ENCODE results near the gene MSANTD1. TPM values are rescaled to one million over a fixed set of nuclear protein-coding genes. Genes with fewer than 3 reads are reported as not detected.

MSANTD1 gene
- total and polyA plus RNA-seq, 8 donors, result 0.54 to 2.9 (median 1.0) TPM

GRCh38 chr4:3244747-3245146, 4.2 kb upstream of the MSANTD1 start:
- 76 to 85% methylated on average over 9 of the region's 9 CpGs for WGBS, 2 donors
- H3K9me3 ChIP-seq, result no peaks in the 10 kb centered on the region
- intact Hi-C loops (cut with DNase I), result no loop called here
- H3K27ac ChIP-seq, result no peak overlapping the region
- H3K4me3 ChIP-seq, result no peak overlapping the region
- H3K36me3 ChIP-seq, result no peaks in the 10 kb centered on the region
- no peak for FAIRE-seq
- TF ChIP-seq CTCF (IDR thresholded peaks at IDR 0.05), result no peak
- peak in 1 of 6 donors; percentile 65 for DNase-seq
- no peaks in the 10 kb centered on the region for H3K27me3 ChIP-seq
- peaks cover 0 to 15% (median 9%) of the 10 kb centered on the region in 3 donors for H3K4me1 ChIP-seq
- no peak for ATAC-seq

DNA sequence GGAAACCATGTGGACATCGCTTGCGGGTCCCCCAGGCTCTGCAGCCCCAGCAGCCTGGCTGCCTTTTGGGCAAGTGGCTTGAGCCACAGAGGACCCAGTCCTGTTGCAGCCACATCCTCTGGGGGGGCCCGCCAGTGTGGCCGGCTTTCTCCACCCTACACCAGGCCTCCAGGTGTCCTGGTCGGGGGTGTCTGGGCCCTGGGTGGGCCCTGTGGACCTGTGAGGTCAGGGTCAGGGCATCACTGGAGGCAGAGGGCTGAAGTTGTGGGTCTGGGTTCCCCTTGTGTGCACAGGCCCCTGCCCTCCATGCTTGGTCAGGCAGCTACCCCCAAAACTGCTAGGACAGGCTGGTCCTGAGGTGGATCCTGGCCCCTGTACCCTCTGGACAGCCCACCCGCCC, 3.3 kb upstream of the MSANTD1 start:
- intact Hi-C loops (cut with DNase I), result no loop called here
- peaks cover 0 to 6% (median 2%) of the 10 kb centered on the region in 3 donors for H3K4me1 ChIP-seq
- H3K9me3 ChIP-seq, result no peaks in the 10 kb centered on the region
- 87 to 89% methylated on average over 6 of the region's 6 CpGs for WGBS, 2 donors
- no peak overlapping the region for H3K27ac ChIP-seq
- DNase-seq (no peak), FAIRE-seq (no peak), ATAC-seq (no peak)
- TF ChIP-seq CTCF (IDR thresholded peaks at IDR 0.05), result no peak
- no peaks in the 10 kb centered on the region for H3K36me3 ChIP-seq
- no peak overlapping the region for H3K4me3 ChIP-seq
- no peaks in the 10 kb centered on the region for H3K27me3 ChIP-seq

DNA sequence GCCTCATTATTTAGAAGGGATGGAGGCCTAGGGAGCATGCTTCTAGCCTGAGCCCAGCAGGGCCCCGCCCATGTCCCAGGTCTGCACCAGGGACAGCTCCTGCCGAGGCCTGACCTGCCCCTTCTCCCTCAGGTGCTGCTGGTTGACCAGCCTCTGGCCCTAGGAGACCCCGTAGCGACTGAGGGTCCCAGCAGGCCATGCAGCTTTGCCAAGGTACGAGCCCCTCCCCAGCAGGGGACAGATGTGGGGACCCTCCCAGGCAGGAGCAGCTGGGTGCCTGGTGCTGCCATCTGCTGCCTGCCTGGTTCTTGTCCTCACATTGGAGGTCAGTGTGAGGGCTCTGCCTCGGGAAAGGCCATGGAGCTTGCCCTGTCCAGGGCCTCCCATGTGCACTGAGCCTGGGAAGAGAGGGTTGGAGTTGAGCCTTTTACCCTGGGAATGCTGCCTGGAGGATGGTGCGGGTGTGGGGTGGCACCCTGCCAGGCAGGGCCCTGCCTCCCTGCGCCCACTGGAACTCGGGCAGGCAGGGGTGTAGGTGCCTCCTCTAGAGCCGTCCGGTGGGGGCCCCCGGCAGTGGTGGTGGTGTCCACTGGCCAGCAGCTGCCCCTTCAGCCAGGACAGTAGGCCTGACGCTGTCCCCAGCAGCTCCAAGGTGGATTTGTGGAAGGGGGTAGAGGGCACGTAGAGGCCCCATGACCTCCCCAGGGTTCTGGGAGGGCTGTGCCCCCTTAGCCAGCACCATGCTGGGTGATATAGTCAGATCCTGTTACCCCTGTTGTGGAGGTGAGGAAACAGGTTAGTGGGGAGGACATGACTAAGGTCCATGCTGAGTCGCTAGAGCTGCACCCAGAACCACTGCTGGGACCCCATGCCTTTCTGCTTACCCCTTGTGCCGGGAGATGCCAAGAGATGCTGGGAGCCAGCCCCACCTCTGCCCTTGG, 2.2 kb upstream of the MSANTD1 start:
- no peak for TF ChIP-seq CTCF (IDR thresholded peaks at IDR 0.05)
- FAIRE-seq, result no peak
- Histone ChIP-seq H3K27me3 (no peaks in the 10 kb centered on the region), H3K4me3 (no peak overlapping the region), H3K27ac (no peak overlapping the region), H3K36me3 (no peaks in the 10 kb centered on the region), H3K4me1 (no peaks in the 10 kb centered on the region), H3K9me3 (no peaks in the 10 kb centered on the region)
- 74 to 81% methylated on average over 15 to 16 of the region's 16 CpGs for WGBS, 2 donors
- DNase-seq, result peak in 1 of 6 donors; percentile 68
- intact Hi-C loops (cut with DNase I), result no loop called here
- peak in 2 of 4 donors; percentile 7 to 15 for ATAC-seq

GRCh38 chr4:3247399-3248177, 1.4 kb upstream of the MSANTD1 start:
- no peaks in the 10 kb centered on the region for H3K4me1 ChIP-seq
- H3K27ac ChIP-seq, result no peak overlapping the region
- DNase-seq (peak in 1 of 6 donors; percentile 76), ATAC-seq (no peak), FAIRE-seq (no peak)
- no peaks in the 10 kb centered on the region for H3K36me3 ChIP-seq
- H3K4me3 ChIP-seq, result no peak overlapping the region
- intact Hi-C loops (cut with DNase I), result no loop called here
- TF ChIP-seq CTCF (IDR thresholded peaks at IDR 0.05), result no peak
- H3K27me3 ChIP-seq, result no peaks in the 10 kb centered on the region
- 88 to 91% methylated on average over 19 to 21 of the region's 21 CpGs for WGBS, 2 donors
- H3K9me3 ChIP-seq, result no peaks in the 10 kb centered on the region

Measured in pancreas (tissue), 10 donors.